Trophoblast cell (in vitro differentiated cells and primary cell): Measurements from ENCODE around the gene LTF.

Experiments used
- DNase-seq, 2 donors: peaks; one replicate each; pipeline ENCODE4 v3.0.0-alpha.2; 2016
- H2AFZ ChIP-seq: 2 replicates; pipeline ENCODE4 v1.6.1; 2013; ENCODE audit warnings: low read length, moderate library complexity, mild to moderate bottlenecking; ENCODE audit not compliant: insufficient read depth, poor library complexity
- H2AK5ac ChIP-seq: 2 replicates; pipeline ENCODE4 v1.6.1; 2013; ENCODE audit warnings: mild to moderate bottlenecking, low read length
- H2BK120ac ChIP-seq: 2 replicates; pipeline ENCODE4 v1.6.1; 2013; ENCODE audit warnings: low read length, mild to moderate bottlenecking, moderate library complexity; ENCODE audit not compliant: insufficient read depth, poor library complexity
- H2BK12ac ChIP-seq: 2 replicates; pipeline ENCODE4 v1.6.1; 2013; ENCODE audit warnings: mild to moderate bottlenecking, low read length, moderate library complexity
- H2BK5ac ChIP-seq: 2 replicates; pipeline ENCODE4 v1.6.1; 2013; ENCODE audit warnings: low read length, low read depth, moderate library complexity, mild to moderate bottlenecking; ENCODE audit not compliant: poor library complexity
- H3K14ac ChIP-seq: 2 replicates; pipeline ENCODE4 v1.6.1; 2013; ENCODE audit warnings: mild to moderate bottlenecking, low read length
- H3K18ac ChIP-seq: 2 replicates; pipeline ENCODE4 v1.6.1; 2013; ENCODE audit warnings: mild to moderate bottlenecking, low read length
- H3K23ac ChIP-seq: 2 replicates; pipeline ENCODE4 v1.6.1; 2013; ENCODE audit warnings: low read length
- H3K27ac ChIP-seq: 2 replicates; pipeline ENCODE4 v1.5.1; 2013; ENCODE audit warnings: low read depth, mild to moderate bottlenecking, inconsistent platforms, low read length, moderate library complexity
- H3K27me3 ChIP-seq: 2 replicates; pipeline ENCODE4 v1.6.1; 2013; ENCODE audit warnings: inconsistent platforms, mild to moderate bottlenecking, low read length, moderate library complexity; ENCODE audit not compliant: insufficient read depth
- H3K36me3 ChIP-seq, 2 experiments: 1 replicate in 1 of 2; 2 replicates in 1 of 2; pipeline ENCODE4 v1.6.1; 2013; ENCODE audit warnings: low read length in 2 of 2, mild to moderate bottlenecking in 2 of 2, moderate library complexity in 1 of 2; ENCODE audit not compliant: insufficient read depth in 2 of 2, control insufficient read depth in 1 of 2
- H3K4ac ChIP-seq: 2 replicates; pipeline ENCODE4 v1.6.1; 2013; ENCODE audit warnings: low read depth, mild to moderate bottlenecking, low read length, moderate library complexity
- H3K4me1 ChIP-seq, 2 experiments: 1 replicate in 1 of 2; 2 replicates in 1 of 2; pipeline ENCODE4 v1.6.1; 2013; ENCODE audit warnings: low read length in 2 of 2, mild to moderate bottlenecking in 2 of 2, moderate library complexity in 1 of 2; ENCODE audit not compliant: insufficient read depth in 2 of 2, control insufficient read depth in 1 of 2
- H3K4me2 ChIP-seq: 2 replicates; pipeline ENCODE4 v1.6.1; 2013; ENCODE audit warnings: inconsistent platforms, mild to moderate bottlenecking, low read length, moderate library complexity
- H3K4me3 ChIP-seq: 2 replicates; pipeline ENCODE4 v1.5.1; 2013; ENCODE audit warnings: mild to moderate bottlenecking, low read depth, low read length, inconsistent platforms
- H3K79me1 ChIP-seq: one replicate; pipeline ENCODE4 v1.6.1; 2013; ENCODE audit warnings: low read length
- H3K79me2 ChIP-seq: 2 replicates; pipeline ENCODE4 v1.6.1; 2013; ENCODE audit warnings: low read length, mild to moderate bottlenecking; ENCODE audit not compliant: control insufficient read depth, insufficient read depth, poor library complexity
- H3K9ac ChIP-seq: 2 replicates; pipeline ENCODE4 v1.6.1; 2013; ENCODE audit warnings: mild to moderate bottlenecking, low read length
- H3K9me3 ChIP-seq: 2 replicates; pipeline ENCODE4 v1.6.1; 2013; ENCODE audit warnings: low read depth, mild to moderate bottlenecking, control low read depth, inconsistent platforms, low read length; ENCODE audit not compliant: insufficient read depth
- H4K12ac ChIP-seq: 2 replicates; pipeline ENCODE4 v1.6.1; 2013; ENCODE audit warnings: low read depth, mild to moderate bottlenecking, low read length, moderate library complexity
- H4K8ac ChIP-seq: 2 replicates; pipeline ENCODE4 v1.6.1; 2013; ENCODE audit warnings: low read depth, mild to moderate bottlenecking, low read length, moderate library complexity
- H4K91ac ChIP-seq: one replicate; pipeline ENCODE4 v1.6.1; 2013; ENCODE audit warnings: low read depth, mild to moderate bottlenecking, low read length, moderate library complexity
- WGBS: extraction: QIAGEN DNeasy Blood & Tissue Kit; methylation state at CpG from one replicate; pipeline ENCODE4 v1.1.7; 2013; ENCODE audit warnings: missing lambda C conversion rate; ENCODE audit not compliant: insufficient read length, insufficient coverage; ENCODE audit errors: extremely low coverage; 5-methylcytosine and 5-hydroxymethylcytosine counted together

Gene LTF

DNA sequence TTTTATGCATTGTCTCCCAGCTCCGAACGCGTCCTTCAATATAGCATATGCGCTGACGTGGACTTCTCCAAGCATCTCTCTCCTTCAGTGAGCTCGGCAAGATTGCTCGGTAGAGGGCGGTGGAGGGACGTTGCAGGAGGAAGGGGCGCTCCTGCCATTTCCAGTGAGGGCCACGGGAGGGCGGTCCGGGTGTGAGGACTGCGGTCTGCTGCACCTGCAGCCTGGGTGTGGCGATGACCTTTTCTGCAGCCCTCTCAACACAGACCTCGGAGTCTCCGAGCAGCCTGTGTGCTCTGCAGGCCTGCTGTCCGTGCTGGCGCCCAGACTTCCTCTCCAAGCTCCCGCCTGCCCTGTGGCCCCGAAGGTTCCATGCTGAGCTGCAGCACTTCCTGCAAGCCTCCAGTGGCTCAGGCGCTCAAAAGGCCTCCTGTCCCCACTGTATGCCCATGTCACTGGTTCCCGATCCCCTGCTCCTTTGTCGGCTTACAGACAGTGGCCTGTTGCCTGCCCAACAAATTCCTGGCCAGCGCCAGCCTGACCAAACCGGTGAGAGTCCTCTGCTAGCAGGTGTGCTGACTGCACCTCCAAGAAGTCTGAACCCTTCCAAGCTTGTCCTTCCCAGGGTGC, 24.1 kb upstream of the LTF start:
- H3K27me3 ChIP-seq = no peaks in the 10 kb centered on the region
- H4K8ac ChIP-seq = no peak overlapping the region
- H2BK5ac ChIP-seq = no peak overlapping the region
- H3K9ac ChIP-seq = no peak overlapping the region
- no peak overlapping the region for H2BK120ac ChIP-seq
- H2AK5ac ChIP-seq = no peak overlapping the region
- H3K23ac ChIP-seq = no peak overlapping the region
- peaks cover 2% of the 10 kb centered on the region for H3K9me3 ChIP-seq
- H3K18ac ChIP-seq = no peak overlapping the region
- no peak overlapping the region for H4K91ac ChIP-seq
- H3K79me1 ChIP-seq = no peaks in the 10 kb centered on the region
- no peak overlapping the region for H3K4me2 ChIP-seq
- WGBS = no CpG with 5 or more reads among the region's 26 CpGs
- H3K4ac ChIP-seq = no peak overlapping the region
- no peak overlapping the region for H4K12ac ChIP-seq
- H3K4me3 ChIP-seq = no peak overlapping the region
- H2BK12ac ChIP-seq = no peak overlapping the region
- no peaks in the 10 kb centered on the region for H3K79me2 ChIP-seq
- no peak overlapping the region for H2AFZ ChIP-seq
- no peaks in the 10 kb centered on the region for H3K36me3 ChIP-seq
- DNase-seq = peak; percentile 89 to 95
- H3K27ac ChIP-seq = no peak overlapping the region
- H3K14ac ChIP-seq = no peak overlapping the region
- H3K4me1 ChIP-seq = peaks cover 0 to 2% of the 10 kb centered on the region in 2 experiments

DNA sequence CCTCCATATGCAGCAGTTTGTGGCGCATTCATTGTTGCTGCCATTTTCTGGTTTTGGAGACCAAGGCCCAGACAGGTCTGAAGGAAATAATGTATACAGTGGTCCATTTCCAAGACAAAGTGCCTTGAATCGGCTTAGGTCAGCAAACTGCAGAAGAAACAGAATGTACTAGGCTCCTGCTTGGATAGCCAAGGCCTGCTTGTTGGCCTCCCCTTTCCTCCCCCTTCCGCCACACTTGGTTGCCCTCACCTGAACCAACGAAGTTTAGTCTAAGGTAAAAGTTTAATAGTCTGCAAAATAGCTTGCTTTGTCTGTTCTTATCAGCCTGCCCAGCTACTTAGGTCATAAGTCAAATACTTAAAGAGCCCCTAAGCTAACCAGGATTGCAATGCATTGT, 21.1 kb upstream of the LTF start:
- Histone ChIP-seq H3K4me2 (no peak overlapping the region), H2BK5ac (no peak overlapping the region), H2BK120ac (no peak overlapping the region), H3K4me3 (no peak overlapping the region), H4K91ac (no peak overlapping the region), H2BK12ac (no peak overlapping the region), H3K14ac (no peak overlapping the region), H3K27me3 (no peaks in the 10 kb centered on the region), H4K12ac (no peak overlapping the region), H3K27ac (no peak overlapping the region), H3K9ac (no peak overlapping the region), H3K18ac (no peak overlapping the region), H3K23ac (no peak overlapping the region), H2AK5ac (no peak overlapping the region), H2AFZ (no peak overlapping the region), H3K36me3 (no peaks in the 10 kb centered on the region), H4K8ac (no peak overlapping the region), H3K4me1 (peaks cover 0 to 2% of the 10 kb centered on the region in 2 experiments), H3K4ac (no peak overlapping the region), H3K79me2 (no peaks in the 10 kb centered on the region), H3K79me1 (no peaks in the 10 kb centered on the region), H3K9me3 (peaks cover 2% of the 10 kb centered on the region)
- no CpG with 5 or more reads among the region's 4 CpGs for WGBS
- no peak for DNase-seq

DNA sequence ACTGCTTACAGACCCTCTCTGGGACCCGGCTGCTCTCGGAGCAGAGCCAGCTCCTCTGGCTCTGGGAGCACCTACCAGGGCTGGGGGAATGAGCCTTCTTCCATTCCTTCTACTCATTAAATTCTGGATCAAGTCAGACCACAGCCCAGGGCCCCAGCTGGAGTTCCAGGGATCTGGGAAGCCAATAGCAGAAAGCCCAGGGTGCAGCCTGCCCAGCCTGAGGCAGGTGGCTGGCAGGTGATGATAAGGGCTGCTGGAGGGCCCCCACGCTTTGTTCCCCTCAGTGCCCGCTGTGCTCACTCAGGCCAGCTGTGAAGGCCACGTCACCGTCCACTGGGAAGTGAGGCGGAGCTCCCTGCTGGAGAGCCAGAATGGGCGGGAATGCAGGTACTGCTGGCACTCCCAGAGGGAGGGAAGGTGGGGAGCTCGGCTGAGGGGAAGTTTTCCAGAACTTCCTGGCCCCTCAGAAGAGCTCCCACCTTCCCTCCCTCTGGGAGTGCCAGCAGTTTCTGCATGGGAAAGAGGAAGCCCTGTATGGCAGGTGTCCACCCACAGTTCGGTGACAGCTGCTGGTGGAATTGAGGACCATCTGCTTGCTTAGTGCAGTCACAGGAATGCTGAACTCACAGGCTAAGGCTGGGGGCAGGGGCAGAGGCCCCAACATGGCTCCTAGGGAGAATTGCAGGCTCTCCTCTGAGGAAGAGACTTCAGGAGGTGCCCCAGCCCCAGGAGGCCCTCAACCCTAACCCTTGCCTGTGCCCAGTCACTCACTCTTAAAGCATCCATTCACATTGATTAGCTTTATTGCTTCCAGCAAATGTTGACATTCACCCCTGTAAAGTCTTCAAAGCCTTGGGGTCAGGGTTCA, 20.4 kb upstream of the LTF start:
- peaks cover 2% of the 10 kb centered on the region for H3K9me3 ChIP-seq
- no peak overlapping the region for H2AFZ ChIP-seq
- H3K9ac ChIP-seq = peak overlapping the region; percentile 18
- no peak overlapping the region for H3K23ac ChIP-seq
- no peak overlapping the region for H2BK12ac ChIP-seq
- no peak overlapping the region for H3K4me3 ChIP-seq
- H3K4ac ChIP-seq = no peak overlapping the region
- no peaks in the 10 kb centered on the region for H3K79me1 ChIP-seq
- H4K91ac ChIP-seq = no peak overlapping the region
- no peak overlapping the region for H3K18ac ChIP-seq
- no peak overlapping the region for H3K27ac ChIP-seq
- H3K79me2 ChIP-seq = no peaks in the 10 kb centered on the region
- H3K36me3 ChIP-seq = no peaks in the 10 kb centered on the region
- H2BK120ac ChIP-seq = no peak overlapping the region
- peaks cover 0 to 2% of the 10 kb centered on the region in 2 experiments for H3K4me1 ChIP-seq
- peak; percentile 61 to 70 for DNase-seq
- no peak overlapping the region for H4K8ac ChIP-seq
- H4K12ac ChIP-seq = no peak overlapping the region
- no peaks in the 10 kb centered on the region for H3K27me3 ChIP-seq
- no peak overlapping the region for H3K14ac ChIP-seq
- H2BK5ac ChIP-seq = no peak overlapping the region
- no peak overlapping the region for H3K4me2 ChIP-seq
- no peak overlapping the region for H2AK5ac ChIP-seq
- WGBS = no CpG with 5 or more reads among the region's 10 CpGs

DNA sequence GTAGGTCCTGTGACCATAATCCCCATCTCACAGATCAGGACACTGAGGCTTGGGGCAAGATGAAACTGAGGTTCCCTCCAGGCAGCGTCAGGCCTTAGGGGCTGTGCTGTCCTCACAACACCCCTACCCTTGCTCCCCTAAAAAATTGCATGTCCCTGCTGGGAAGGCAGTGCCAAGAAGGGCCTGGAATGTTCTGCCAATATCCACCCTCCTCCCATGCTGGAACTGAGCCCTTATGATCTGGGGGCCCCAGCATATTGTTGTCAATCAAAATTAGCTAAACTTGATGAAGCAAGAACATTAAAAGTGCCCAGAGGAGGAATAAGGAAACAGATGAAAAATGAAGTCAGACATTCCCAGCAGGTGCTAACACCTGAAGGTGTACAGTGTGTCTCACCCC, 19.7 kb upstream of the LTF start:
- H2BK120ac ChIP-seq = no peak overlapping the region
- H3K9me3 ChIP-seq = peaks cover 2% of the 10 kb centered on the region
- H2BK12ac ChIP-seq = no peak overlapping the region
- no peaks in the 10 kb centered on the region for H3K79me2 ChIP-seq
- no peak overlapping the region for H2BK5ac ChIP-seq
- DNase-seq = no peak
- H3K14ac ChIP-seq = no peak overlapping the region
- H3K27me3 ChIP-seq = no peaks in the 10 kb centered on the region
- H2AK5ac ChIP-seq = no peak overlapping the region
- H3K36me3 ChIP-seq = no peaks in the 10 kb centered on the region
- no CpG with 5 or more reads among the region's 1 CpG for WGBS
- no peak overlapping the region for H3K18ac ChIP-seq
- no peak overlapping the region for H4K91ac ChIP-seq
- H2AFZ ChIP-seq = no peak overlapping the region
- no peak overlapping the region for H4K12ac ChIP-seq
- H3K9ac ChIP-seq = no peak overlapping the region
- H3K4ac ChIP-seq = no peak overlapping the region
- peaks cover 0 to 2% of the 10 kb centered on the region in 2 experiments for H3K4me1 ChIP-seq
- no peak overlapping the region for H3K4me3 ChIP-seq
- H4K8ac ChIP-seq = no peak overlapping the region
- no peak overlapping the region for H3K23ac ChIP-seq
- H3K4me2 ChIP-seq = no peak overlapping the region
- H3K79me1 ChIP-seq = no peaks in the 10 kb centered on the region
- H3K27ac ChIP-seq = no peak overlapping the region
